H9 (cell line): ENCODE data around the gene DENND1A. TPM values are rescaled to one million over a fixed set of nuclear protein-coding genes. Genes with fewer than 3 reads are reported as not detected.

ENCODE experiments used
- DNase-seq: peaks from one replicate; pipeline ENCODE4 v3.0.0-alpha.2; 2017
- H2AFZ ChIP-seq: one replicate; pipeline ENCODE4 v1.6.1; 2013; ENCODE audit warnings: mild to moderate bottlenecking, low read length, control low read depth, moderate library complexity
- H2AK5ac ChIP-seq: 2 replicates; pipeline ENCODE4 v1.6.1; 2013; ENCODE audit warnings: low read length, control low read depth, mixed read lengths; ENCODE audit not compliant: insufficient read length
- H2BK120ac ChIP-seq: one replicate; pipeline ENCODE4 v1.6.1; 2013; ENCODE audit warnings: low read depth, mild to moderate bottlenecking, low read length, control low read depth, inconsistent platforms; ENCODE audit not compliant: poor library complexity, severe bottlenecking
- H2BK12ac ChIP-seq: 2 replicates; pipeline ENCODE4 v1.6.1; 2013; ENCODE audit warnings: low read length, control low read depth, mixed read lengths, low read depth; ENCODE audit not compliant: insufficient read length
- H2BK15ac ChIP-seq: 2 replicates; pipeline ENCODE4 v1.6.1; 2013; ENCODE audit warnings: low read depth, low read length, control low read depth
- H2BK20ac ChIP-seq: one replicate; pipeline ENCODE4 v1.6.1; 2013; ENCODE audit warnings: low read depth, mild to moderate bottlenecking, low read length, control low read depth, inconsistent platforms; ENCODE audit not compliant: poor library complexity, severe bottlenecking
- H2BK5ac ChIP-seq: 2 replicates; pipeline ENCODE4 v1.6.1; 2013; ENCODE audit warnings: low read length, control low read depth, mixed read lengths; ENCODE audit not compliant: insufficient read length
- H3K14ac ChIP-seq: 2 replicates; pipeline ENCODE4 v1.6.1; 2013; ENCODE audit warnings: low read length, control low read depth; ENCODE audit not compliant: insufficient read depth
- H3K18ac ChIP-seq: 2 replicates; pipeline ENCODE4 v1.6.1; 2013; ENCODE audit warnings: low read depth, mild to moderate bottlenecking, mixed read lengths, low read length, control low read depth; ENCODE audit not compliant: insufficient read length
- H3K23ac ChIP-seq: 2 replicates; pipeline ENCODE4 v1.6.1; 2013; ENCODE audit warnings: low read length, control low read depth, mixed read lengths, low read depth; ENCODE audit not compliant: insufficient read length
- H3K23me2 ChIP-seq: 2 replicates; pipeline ENCODE4 v1.6.1; 2013; ENCODE audit warnings: low read depth, mild to moderate bottlenecking, mixed read lengths, low read length, control low read depth; ENCODE audit not compliant: insufficient read length, poor library complexity, severe bottlenecking
- H3K27ac ChIP-seq: 2 replicates; pipeline ENCODE4 v1.5.1; 2013; ENCODE audit warnings: low read length, control low read depth, mixed read lengths, low read depth; ENCODE audit not compliant: insufficient read length
- H3K27me3 ChIP-seq: 2 replicates; pipeline ENCODE4 v1.6.1; 2013; ENCODE audit warnings: low read length, control low read depth, inconsistent platforms; ENCODE audit not compliant: insufficient read depth
- H3K4ac ChIP-seq: 2 replicates; pipeline ENCODE4 v1.6.1; 2013; ENCODE audit warnings: low read depth, mild to moderate bottlenecking, control low read depth, inconsistent platforms, low read length, moderate library complexity
- H3K4me1 ChIP-seq: 2 replicates; pipeline ENCODE4 v1.6.1; 2013; ENCODE audit warnings: low read length, control low read depth, inconsistent platforms; ENCODE audit not compliant: insufficient read depth
- H3K4me2 ChIP-seq: 2 replicates; pipeline ENCODE4 v1.6.1; 2013; ENCODE audit warnings: low read length, control low read depth, mixed read lengths; ENCODE audit not compliant: insufficient read length, insufficient read depth
- H3K56ac ChIP-seq: 2 replicates; pipeline ENCODE4 v1.6.1; 2013; ENCODE audit warnings: low read depth, mild to moderate bottlenecking, mixed read lengths, low read length, control low read depth; ENCODE audit not compliant: insufficient read length
- H3K79me1 ChIP-seq: 2 replicates; pipeline ENCODE4 v1.6.1; 2013; ENCODE audit warnings: low read depth, mild to moderate bottlenecking, moderate library complexity, low read length, control low read depth, inconsistent platforms; ENCODE audit not compliant: insufficient read depth, poor library complexity, severe bottlenecking
- H3K79me2 ChIP-seq: 2 replicates; pipeline ENCODE4 v1.6.1; 2013; ENCODE audit warnings: low read length, control low read depth, inconsistent platforms; ENCODE audit not compliant: insufficient read depth
- H3K9ac ChIP-seq: 2 replicates; pipeline ENCODE4 v1.6.1; 2013; ENCODE audit warnings: low read length, control low read depth, mixed read lengths; ENCODE audit not compliant: insufficient read length; ENCODE audit errors: extremely low read depth
- H3K9me3 ChIP-seq: one replicate; pipeline ENCODE4 v1.6.1; 2013; ENCODE audit warnings: low read depth, low read length, inconsistent platforms; ENCODE audit not compliant: control insufficient read depth
- H3T11ph ChIP-seq: one replicate; pipeline ENCODE4 v1.6.1; 2013; ENCODE audit warnings: mild to moderate bottlenecking, low read length, control low read depth, inconsistent platforms
- H4K20me1 ChIP-seq: one replicate; pipeline ENCODE4 v1.6.1; 2013; ENCODE audit not compliant: control insufficient read depth, insufficient read length, insufficient read depth
- H4K5ac ChIP-seq: 2 replicates; pipeline ENCODE4 v1.6.1; 2013; ENCODE audit warnings: low read depth, mild to moderate bottlenecking, mixed read lengths, low read length, control low read depth; ENCODE audit not compliant: insufficient read length
- H4K8ac ChIP-seq: replicated peaks from 2 replicates; pipeline ENCODE4 v1.6.1; 2013; ENCODE audit warnings: low read length, control low read depth, mixed read lengths, low read depth; ENCODE audit not compliant: insufficient read length
- H4K91ac ChIP-seq: 2 replicates; pipeline ENCODE4 v1.6.1; 2013; ENCODE audit warnings: low read depth, mild to moderate bottlenecking, moderate library complexity, mixed read lengths, low read length, control low read depth; ENCODE audit not compliant: insufficient read length
- H3K27ac Mint-ChIP-seq, 3 experiments: 2 replicates in 2 of 3; 3 replicates in 1 of 3; pipeline ENCODE4 v1.8.0; 2020 to 2021; ENCODE audit warnings: mixed read lengths in 3 of 3, mild to moderate bottlenecking in 1 of 3, moderate library complexity in 1 of 3
- H3K27me3 Mint-ChIP-seq: 2 replicates; pipeline ENCODE4 v1.8.0; 2021; ENCODE audit warnings: low read depth, mild to moderate bottlenecking, moderate library complexity, mixed read lengths
- H3K36me3 Mint-ChIP-seq, 3 experiments: 2 replicates in 2 of 3; 3 replicates in 1 of 3; pipeline ENCODE4 v1.8.0; 2020 to 2021; ENCODE audit warnings: low read depth in 3 of 3, mixed read lengths in 3 of 3; ENCODE audit not compliant: insufficient read depth in 1 of 3
- H3K4me1 Mint-ChIP-seq, 2 experiments: 2 replicates each; pipeline ENCODE4 v1.8.0; 2020; ENCODE audit warnings: mixed read lengths in 2 of 2
- H3K4me3 Mint-ChIP-seq, 2 experiments: 2 replicates in 1 of 2; 3 replicates in 1 of 2; pipeline ENCODE4 v1.8.0; 2020 to 2021; ENCODE audit warnings: mild to moderate bottlenecking in 2 of 2, mixed read lengths in 2 of 2, moderate library complexity in 1 of 2
- H3K9me3 Mint-ChIP-seq, 2 experiments: 2 replicates in 1 of 2; 3 replicates in 1 of 2; pipeline ENCODE4 v1.8.0; 2020; ENCODE audit warnings: mild to moderate bottlenecking in 2 of 2, mixed read lengths in 2 of 2, moderate library complexity in 1 of 2
- WGBS: extraction: QIAGEN DNeasy Blood & Tissue Kit; methylation state at CpG from one replicate; pipeline ENCODE4 v1.1.7; 2013; ENCODE audit warnings: missing lambda C conversion rate, low lambda C conversion rate, mixed read lengths; ENCODE audit not compliant: insufficient read length; ENCODE audit errors: extremely low coverage; 5-methylcytosine and 5-hydroxymethylcytosine counted together
- total RNA-seq: library from RNA; stranded (reverse); gene quantifications from 2 replicates; pipeline ENCODE4 v1.2.1, GENCODE V29; 2021
- TF ChIP-seq, protein P1 (sequence below): fragments of 200-600 bp; sonication (generic); conservative IDR thresholded peaks from 3 replicates; pipeline ENCODE4 v1.8.0; 2021; ENCODE audit warnings: antibody characterized with exemption, mild to moderate bottlenecking

DENND1A gene
- total RNA-seq, 1 experiment from 2014 or later, result 20.4 TPM

DNA sequence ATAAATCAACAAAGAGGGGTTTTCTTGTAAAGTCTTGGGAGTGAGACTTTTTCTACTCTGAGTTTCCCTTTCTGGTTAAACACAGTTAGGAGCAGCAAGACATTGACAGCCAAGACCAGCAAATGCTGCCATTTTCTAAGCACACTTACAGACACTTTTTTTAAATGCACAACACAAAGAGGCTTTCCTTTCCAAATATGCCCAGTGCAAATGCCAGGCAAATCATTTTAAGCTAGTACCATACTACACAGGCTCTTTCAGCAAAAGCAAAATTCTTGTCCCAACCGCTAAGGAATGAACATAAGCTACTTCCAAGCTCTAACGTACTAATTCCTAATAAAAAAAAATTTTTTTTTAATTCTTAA is 68.2 kb downstream of the DENND1A start:
- TF ChIP-seq, protein P1, sequence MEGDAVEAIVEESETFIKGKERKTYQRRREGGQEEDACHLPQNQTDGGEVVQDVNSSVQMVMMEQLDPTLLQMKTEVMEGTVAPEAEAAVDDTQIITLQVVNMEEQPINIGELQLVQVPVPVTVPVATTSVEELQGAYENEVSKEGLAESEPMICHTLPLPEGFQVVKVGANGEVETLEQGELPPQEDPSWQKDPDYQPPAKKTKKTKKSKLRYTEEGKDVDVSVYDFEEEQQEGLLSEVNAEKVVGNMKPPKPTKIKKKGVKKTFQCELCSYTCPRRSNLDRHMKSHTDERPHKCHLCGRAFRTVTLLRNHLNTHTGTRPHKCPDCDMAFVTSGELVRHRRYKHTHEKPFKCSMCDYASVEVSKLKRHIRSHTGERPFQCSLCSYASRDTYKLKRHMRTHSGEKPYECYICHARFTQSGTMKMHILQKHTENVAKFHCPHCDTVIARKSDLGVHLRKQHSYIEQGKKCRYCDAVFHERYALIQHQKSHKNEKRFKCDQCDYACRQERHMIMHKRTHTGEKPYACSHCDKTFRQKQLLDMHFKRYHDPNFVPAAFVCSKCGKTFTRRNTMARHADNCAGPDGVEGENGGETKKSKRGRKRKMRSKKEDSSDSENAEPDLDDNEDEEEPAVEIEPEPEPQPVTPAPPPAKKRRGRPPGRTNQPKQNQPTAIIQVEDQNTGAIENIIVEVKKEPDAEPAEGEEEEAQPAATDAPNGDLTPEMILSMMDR, result no peak
- H3K4me2 ChIP-seq, result no peak overlapping the region
- H3K9me3 Mint-ChIP-seq, result peaks cover 0 to 4% of the 10 kb centered on the region in 2 experiments; a peak in 2 of 5 replicates

More for the DNA sequence above, 68.2 kb downstream of the DENND1A start:
- H3K23ac ChIP-seq, result no peak overlapping the region
- peaks cover 7% of the 10 kb centered on the region; the same call in 1 of the 2 replicates for H3K4me1 ChIP-seq
- no peak overlapping the region for H3K56ac ChIP-seq
- H3K18ac ChIP-seq, result no peak overlapping the region
- no peak overlapping the region for H2BK15ac ChIP-seq
- Mint-ChIP-seq H3K36me3 (peaks cover 8 to 10% (median 8%) of the 10 kb centered on the region in 3 experiments; a peak in 6 of 7 replicates), H3K4me3 (peak overlapping the region in 1 of 2 experiments; percentile 37; a peak in 2 of 5 replicates), H3K4me1 (peaks cover 68 to 74% of the 10 kb centered on the region in 2 experiments), H3K27me3 (peaks cover 68% of the 10 kb centered on the region), H3K27ac (peak overlapping the region in 1 of 3 experiments; percentile 53; a peak in 1 of 7 replicates)
- H3K9ac ChIP-seq, result no peak overlapping the region
- H2BK20ac ChIP-seq, result no peak overlapping the region
- no peak overlapping the region for H4K91ac ChIP-seq
- H3K14ac ChIP-seq, result no peak overlapping the region
- DNase-seq, result no peak
- H4K8ac ChIP-seq, result no peak overlapping the region
- no peak overlapping the region for H2BK120ac ChIP-seq
- no peak overlapping the region for H3T11ph ChIP-seq
- no peak overlapping the region for H3K27ac ChIP-seq
- no peak overlapping the region for H2AFZ ChIP-seq
- no peaks in the 10 kb centered on the region for H4K20me1 ChIP-seq
- no peak overlapping the region for H2BK12ac ChIP-seq
- no peak overlapping the region for H2BK5ac ChIP-seq
- WGBS, result no CpG with 5 or more reads among the region's 2 CpGs
- no peaks in the 10 kb centered on the region for H3K23me2 ChIP-seq
- no peaks in the 10 kb centered on the region for H3K9me3 ChIP-seq
- no peaks in the 10 kb centered on the region for H3K79me1 ChIP-seq
- no peak overlapping the region for H2AK5ac ChIP-seq
- no peak overlapping the region for H3K4ac ChIP-seq
- H4K5ac ChIP-seq, result no peak overlapping the region
- no peaks in the 10 kb centered on the region for H3K79me2 ChIP-seq
- H3K27me3 ChIP-seq, result no peaks in the 10 kb centered on the region; the same call in 1 of the 2 replicates
